NCI-H146 treated with DMSO at 0.1 percent for 48 hours (cell line): ENCODE results near the gene ARFGAP1.
"Not testable (repeated sequence)": the region's sequence is repeated elsewhere in the genome, so short reads cannot be mapped to it uniquely, and the experiment has no call there.

Experiments
- DNase-seq: peaks from one replicate; lab custom pipeline; 2025; ENCODE audit not compliant: unreplicated experiment; lab: John Stamatoyannopoulos, UW

ARFGAP1 gene

GRCh38 chr20:63330940-63331339, 58.3 kb downstream of the ARFGAP1 start:
- DNase-seq, result no peak

GRCh38 chr20:63331741-63332400, 59.3 kb downstream of the ARFGAP1 start:
- DNase-seq, result no peak

GRCh38 chr20:63332488-63333240, 60.1 kb downstream of the ARFGAP1 start:
- DNase-seq, result no peak

GRCh38 chr20:63333241-63333836, 60.7 kb downstream of the ARFGAP1 start:
- DNase-seq, result no peak

- no peak for DNase-seq
Observed at GRCh38 chr20:63334356-63334755, 61.7 kb downstream of the ARFGAP1 start.

GRCh38 chr20:63335060-63335459, 62.4 kb downstream of the ARFGAP1 start:
- not testable (repeated sequence) for DNase-seq

- DNase-seq, result no peak
Observed at GRCh38 chr20:63335711-63336110, 63.1 kb downstream of the ARFGAP1 start.

- no peak for DNase-seq
Observed at GRCh38 chr20:63336232-63336752, 63.7 kb downstream of the ARFGAP1 start.

GRCh38 chr20:63337786-63338420, 65.3 kb downstream of the ARFGAP1 start:
- DNase-seq, result no peak
